GM21786 (cell line): ENCODE data around the gene PBXIP1.

Experiments used
- ATAC-seq: cut with Tn5 transposase; IDR thresholded peaks from one replicate; pipeline ENCODE4 v1.9.1; 2021; ENCODE audit not compliant: unreplicated experiment

Gene PBXIP1

GRCh38 chr1:154959426-154959780 lies 3.5 kb upstream of the PBXIP1 start:
- no peak for ATAC-seq

DNA sequence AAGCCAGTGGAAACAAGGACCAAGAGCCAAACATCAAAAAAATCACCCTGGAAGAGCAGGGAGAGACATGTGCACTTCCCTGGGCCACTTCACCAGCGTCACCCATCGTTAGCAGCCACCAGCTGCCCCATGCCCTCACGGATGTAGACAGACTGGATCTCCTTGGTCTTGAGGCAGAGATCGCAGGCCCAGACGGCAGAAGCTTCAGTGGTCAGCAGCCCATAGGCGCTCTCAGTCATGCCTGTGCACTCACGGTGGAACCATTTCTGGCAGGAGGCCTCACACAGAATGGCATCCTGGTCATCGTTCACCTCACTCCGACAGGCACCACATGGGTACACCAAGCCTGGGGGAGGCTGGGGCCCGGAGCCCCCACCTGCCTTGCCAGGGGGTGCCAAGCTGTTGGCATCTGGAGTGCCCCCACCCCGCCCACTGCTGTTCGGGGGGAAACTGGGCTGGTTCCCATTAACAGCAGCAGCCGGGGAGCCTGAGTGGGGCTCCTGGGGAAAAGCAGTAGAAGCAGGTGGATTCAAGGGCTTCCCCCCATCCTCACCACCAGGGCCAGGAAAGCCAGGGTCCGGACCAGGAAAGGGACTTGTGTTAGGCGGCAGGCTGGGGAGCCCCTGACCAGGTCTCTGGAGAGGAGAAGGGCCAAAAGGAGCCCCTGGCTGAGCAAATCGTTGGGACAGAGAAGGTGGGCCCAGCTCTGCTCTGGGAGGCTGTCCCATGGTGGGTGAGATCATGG lies 3.0 kb upstream of the PBXIP1 start:
- no peak for ATAC-seq

DNA sequence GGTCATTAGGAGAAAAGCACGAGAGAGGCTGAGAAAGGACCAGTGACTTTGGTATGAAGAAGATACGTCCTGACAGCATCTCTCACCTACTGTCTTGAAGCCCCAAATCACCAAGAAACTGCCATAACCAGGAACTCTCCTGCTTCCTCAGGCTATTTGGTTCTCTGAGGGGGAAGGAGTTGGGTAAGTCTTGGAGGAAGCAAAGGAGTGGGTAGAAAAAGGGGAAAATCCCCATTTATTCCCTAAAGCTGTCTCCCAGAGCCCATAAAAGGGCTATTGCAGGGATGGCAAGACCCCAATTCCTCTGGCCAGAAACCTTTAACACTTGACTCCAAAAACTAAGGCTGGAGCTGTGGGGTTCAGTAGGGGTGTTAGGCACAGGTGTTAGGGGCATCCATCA lies 2.1 kb upstream of the PBXIP1 start:
- ATAC-seq = no peak

GRCh38 chr1:154957091-154957657 lies 1.3 kb upstream of the PBXIP1 start:
- ATAC-seq = no peak

GRCh38 chr1:154956544-154956941 lies 644 bp upstream of the PBXIP1 start:
- no peak for ATAC-seq

- peak; percentile 56 for ATAC-seq
Measured at GRCh38 chr1:154955039-154955717, 721 bp downstream of the PBXIP1 start.

DNA sequence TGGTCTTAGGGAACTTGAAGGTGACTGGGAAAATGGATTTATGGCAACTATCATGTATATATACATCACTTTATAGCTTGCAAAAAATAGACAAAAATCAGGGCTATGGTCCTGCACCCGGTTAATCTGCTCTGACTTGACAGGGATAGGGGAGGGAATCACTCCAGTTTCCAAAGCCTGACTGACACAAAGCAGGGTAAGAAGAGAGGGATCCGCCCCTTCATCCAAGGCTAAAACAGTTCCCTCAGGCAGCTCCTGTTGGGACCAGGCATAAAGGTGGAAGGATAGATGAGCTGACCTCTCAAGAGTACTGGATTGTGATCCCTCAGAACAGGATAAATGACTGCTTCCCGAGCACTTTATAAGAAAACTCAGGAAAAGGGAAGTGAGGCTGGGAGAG lies 1.4 kb downstream of the PBXIP1 start:
- no peak for ATAC-seq

- ATAC-seq = no peak
Measured at GRCh38 chr1:154953611-154954038, 2.3 kb downstream of the PBXIP1 start.

DNA sequence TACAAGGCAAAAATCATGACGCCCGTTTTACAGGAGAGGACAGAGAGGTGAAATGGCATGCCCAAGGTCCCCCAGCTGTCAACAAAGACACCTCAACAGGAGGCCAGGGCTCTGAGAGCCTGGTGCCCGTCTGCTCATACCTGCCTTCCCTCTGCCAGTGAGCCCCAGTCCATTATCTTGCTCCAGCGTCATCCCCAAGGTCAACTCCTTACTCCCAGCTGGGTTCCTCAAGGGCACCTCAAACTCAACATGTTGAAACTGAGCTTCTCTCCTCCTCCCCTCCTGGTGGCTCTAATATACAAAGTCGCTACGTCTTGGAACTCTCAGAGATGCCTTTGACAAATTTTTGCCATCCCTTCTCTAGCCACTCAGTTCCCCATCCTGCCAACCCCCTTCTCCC lies 3.2 kb downstream of the PBXIP1 start:
- ATAC-seq = no peak

- no peak for ATAC-seq
Measured at GRCh38 chr1:154951901-154952657, 3.8 kb downstream of the PBXIP1 start.

- ATAC-seq = no peak
Measured at GRCh38 chr1:154948079-154948478, 7.8 kb downstream of the PBXIP1 start.

DNA sequence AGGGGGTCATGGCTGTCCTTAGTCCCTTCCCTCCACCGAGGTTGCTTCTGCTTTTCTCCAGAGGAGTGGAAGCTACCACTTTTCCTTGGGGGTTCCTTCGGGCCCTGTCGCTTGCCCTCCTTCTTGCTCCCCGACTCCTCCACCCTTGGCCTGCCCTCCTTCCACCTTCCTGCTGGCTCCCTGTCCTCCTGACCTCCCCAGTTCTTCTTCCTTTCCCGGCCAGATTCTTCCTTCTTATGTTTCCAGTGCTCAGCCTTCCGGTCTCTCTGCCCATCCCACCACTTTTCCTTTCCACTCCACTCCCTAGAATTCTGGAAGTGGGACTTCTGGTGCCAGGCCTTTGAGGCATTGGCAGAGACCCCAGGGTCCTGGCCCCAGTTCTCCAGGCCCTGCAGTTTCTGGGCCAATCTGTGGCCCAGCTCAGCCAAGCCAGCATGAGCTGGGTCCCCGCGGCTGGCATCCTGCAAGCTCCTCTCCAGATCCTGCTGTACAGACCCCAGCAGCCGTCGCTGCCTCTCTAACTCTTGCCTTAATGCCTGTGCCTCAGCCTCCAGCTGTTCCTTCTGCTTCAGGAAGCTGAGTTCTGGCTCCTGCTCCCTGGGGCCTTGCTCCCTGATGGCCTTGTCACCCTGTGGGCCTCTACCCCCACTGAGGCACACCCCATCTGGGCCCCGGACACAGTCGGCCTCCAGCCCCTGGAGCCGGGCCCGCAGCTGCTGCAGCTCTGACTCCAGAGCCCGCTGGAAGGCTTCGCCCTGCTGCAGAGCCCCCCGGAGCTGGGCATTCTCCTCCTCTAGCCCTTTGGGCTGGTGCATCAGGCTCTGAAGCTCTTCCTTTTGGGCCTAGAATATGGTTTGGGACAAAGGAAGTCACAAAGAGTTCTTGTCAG lies 9.7 kb downstream of the PBXIP1 start:
- ATAC-seq = no peak

DNA sequence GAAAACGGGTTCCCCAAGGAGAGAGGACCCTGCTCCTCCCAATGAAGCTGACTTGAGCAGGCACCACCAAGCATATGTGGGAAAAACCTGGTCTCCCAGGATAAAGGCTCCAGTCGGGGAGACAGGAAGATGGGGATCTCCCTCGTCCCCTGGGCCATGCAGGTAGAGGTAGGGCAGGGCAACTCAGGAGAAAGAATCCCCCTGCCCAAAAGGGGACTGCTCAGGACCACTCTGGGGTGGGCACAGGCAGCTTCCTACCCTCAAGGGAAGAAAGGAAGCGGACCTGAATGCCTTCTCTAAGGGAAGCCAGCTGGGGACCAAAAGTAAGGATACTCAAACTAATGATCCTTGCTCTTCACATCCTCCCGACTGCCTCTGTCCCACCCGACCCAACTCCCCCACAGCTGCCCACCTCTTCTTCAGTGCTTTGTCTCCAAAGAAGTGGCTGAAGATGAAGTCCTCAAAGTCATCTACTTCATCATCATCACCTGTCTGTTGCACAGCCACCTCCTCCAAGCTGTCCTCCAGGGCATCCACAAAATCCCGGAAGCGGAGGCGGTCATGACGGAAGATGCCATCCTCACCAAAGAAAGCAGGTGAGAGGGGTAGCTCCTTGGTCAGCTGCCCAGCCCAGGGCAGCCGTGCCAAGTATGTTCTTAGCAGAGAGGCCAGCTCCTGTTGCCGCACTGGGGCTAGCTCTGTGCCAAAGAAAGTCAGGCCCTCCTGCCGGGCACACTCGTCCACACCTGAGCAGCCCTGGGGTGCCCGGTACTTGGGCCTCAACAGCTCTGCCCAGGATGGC lies 10.5 kb downstream of the PBXIP1 start:
- no peak for ATAC-seq

DNA sequence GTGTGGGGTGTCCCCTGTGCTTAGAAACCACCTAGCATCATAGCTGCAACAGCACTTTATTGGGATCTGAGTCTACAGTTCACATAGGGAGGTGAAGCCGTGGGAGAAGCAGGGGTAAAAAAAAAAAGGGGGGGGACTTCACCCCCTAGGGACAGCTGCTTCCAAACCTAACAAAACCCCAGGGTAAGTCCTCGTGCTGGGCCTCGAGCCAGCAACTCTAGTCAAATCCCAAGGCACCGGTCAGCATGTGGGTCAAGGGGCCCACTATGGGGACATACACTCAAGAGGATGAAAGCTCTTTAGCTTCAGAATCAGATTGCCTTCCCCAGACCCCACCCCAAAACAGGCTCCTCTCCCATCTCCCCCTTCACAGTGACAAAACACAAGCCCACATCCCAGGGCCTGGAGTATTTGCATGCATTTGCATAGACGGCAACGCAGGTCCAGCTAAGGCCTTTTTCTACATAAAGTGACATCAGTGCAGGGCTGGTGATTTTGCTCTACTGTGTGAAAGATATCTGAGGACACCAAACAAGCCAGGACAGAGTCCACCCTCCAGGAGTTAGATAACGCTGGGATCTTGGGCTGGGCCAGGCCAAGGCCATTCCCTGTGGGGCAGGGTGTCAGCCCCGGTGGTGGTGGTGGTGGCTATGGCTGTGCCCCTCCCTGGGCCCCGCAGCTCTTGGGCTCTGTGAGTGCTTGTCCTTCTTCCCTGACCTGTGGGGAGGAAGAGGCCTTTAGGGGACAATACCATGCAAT lies 11.3 kb downstream of the PBXIP1 start:
- ATAC-seq = no peak

DNA sequence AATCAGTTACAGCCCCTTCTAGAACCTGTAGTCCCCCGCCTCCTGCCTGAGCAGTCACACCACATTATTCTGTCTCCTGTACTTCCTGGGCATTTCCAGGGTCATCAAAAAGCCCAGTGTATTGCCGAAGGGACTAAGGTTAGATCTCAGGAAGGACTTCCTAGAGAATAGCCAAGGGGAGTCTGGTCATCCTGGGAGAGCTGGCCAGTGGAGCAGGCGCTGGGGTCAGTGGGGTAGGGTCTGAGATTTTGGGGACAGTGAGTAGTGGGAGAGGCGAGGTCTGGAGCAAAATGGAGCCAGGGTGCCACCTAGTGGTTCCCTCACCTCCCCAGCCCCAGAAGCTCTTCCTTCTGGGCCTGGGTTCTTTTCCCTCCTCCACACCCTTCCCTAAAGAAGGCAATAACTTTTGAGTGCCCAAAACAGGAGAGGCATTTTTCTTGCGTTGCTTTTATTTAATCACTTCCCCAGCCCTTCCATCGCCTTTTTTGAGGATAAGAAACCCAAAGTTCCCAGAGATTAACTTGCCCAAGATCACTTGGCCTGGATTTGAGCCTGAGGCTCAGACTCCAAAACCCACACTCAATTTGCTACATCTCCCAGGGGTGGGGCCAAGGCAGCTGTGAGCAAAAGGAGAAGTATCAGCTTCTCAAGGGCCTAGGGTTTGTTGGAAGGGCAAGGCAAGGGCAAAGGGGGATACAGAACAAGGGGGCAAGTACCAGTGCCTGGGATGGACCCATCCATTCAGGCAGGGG lies 12.1 kb downstream of the PBXIP1 start:
- no peak for ATAC-seq

- ATAC-seq = no peak
Measured at GRCh38 chr1:154941333-154942013, 14.4 kb downstream of the PBXIP1 start.

- no peak for ATAC-seq
Measured at GRCh38 chr1:154940651-154941194, 15.2 kb downstream of the PBXIP1 start.

DNA sequence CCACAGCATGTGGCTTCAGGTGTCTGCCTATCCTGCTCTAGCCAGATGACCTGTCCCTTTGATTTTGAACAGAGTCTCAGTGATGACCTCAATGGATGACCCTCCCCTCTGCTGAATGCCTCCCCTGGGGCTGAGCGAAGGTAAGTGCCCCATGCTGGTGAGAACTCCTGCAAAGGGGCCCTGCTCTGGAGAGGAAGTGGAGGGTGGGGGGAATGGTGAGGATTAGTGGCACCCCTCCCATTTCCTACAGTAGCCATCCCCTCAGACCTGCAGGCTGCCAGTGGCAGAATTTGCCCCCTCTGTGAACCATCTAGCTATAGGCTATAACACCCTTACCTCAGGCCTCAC lies 15.7 kb downstream of the PBXIP1 start:
- ATAC-seq = no peak
